Activated naive CD8-positive, alpha-beta T cell (primary cell): ENCODE data around the gene IL24.

Source experiments
- H3K27ac Mint-ChIP-seq: one replicate; pipeline ENCODE4 v1.8.0; 2021; ENCODE audit warnings: mixed read lengths
- H3K27me3 Mint-ChIP-seq: one replicate; pipeline ENCODE4 v1.8.0; 2021; ENCODE audit warnings: mixed read lengths
- H3K36me3 Mint-ChIP-seq: one replicate; pipeline ENCODE4 v1.8.0; 2021; ENCODE audit warnings: mixed read lengths
- H3K4me1 Mint-ChIP-seq: one replicate; pipeline ENCODE4 v1.8.0; 2021; ENCODE audit warnings: low read depth, mixed read lengths
- H3K4me3 Mint-ChIP-seq: one replicate; pipeline ENCODE4 v1.8.0; 2021; ENCODE audit warnings: mild to moderate bottlenecking, mixed read lengths
- H3K9me3 Mint-ChIP-seq: one replicate; pipeline ENCODE4 v1.8.0; 2021; ENCODE audit warnings: low read depth, mixed read lengths

IL24 gene

GRCh38 chr1:206867239-206867638 is 30.0 kb upstream of the IL24 start:
- Mint-ChIP-seq H3K27me3 (no peaks in the 10 kb centered on the region), H3K9me3 (no peaks in the 10 kb centered on the region), H3K36me3 (peaks cover 12% of the 10 kb centered on the region), H3K27ac (no peak overlapping the region), H3K4me1 (peaks cover 16% of the 10 kb centered on the region), H3K4me3 (no peak overlapping the region)

- Mint-ChIP-seq H3K27me3 (no peaks in the 10 kb centered on the region), H3K4me3 (no peak overlapping the region), H3K9me3 (no peaks in the 10 kb centered on the region), H3K27ac (no peak overlapping the region), H3K4me1 (peaks cover 16% of the 10 kb centered on the region), H3K36me3 (peaks cover 12% of the 10 kb centered on the region)
These were observed 29.5 kb upstream of the IL24 start for GRCh38 chr1:206867716-206868115.

- Mint-ChIP-seq H3K4me3 (no peak overlapping the region), H3K27me3 (no peaks in the 10 kb centered on the region), H3K27ac (no peak overlapping the region), H3K9me3 (no peaks in the 10 kb centered on the region), H3K36me3 (peaks cover 14% of the 10 kb centered on the region), H3K4me1 (peaks cover 16% of the 10 kb centered on the region)
These were observed 29.0 kb upstream of the IL24 start for GRCh38 chr1:206868264-206868663.

DNA sequence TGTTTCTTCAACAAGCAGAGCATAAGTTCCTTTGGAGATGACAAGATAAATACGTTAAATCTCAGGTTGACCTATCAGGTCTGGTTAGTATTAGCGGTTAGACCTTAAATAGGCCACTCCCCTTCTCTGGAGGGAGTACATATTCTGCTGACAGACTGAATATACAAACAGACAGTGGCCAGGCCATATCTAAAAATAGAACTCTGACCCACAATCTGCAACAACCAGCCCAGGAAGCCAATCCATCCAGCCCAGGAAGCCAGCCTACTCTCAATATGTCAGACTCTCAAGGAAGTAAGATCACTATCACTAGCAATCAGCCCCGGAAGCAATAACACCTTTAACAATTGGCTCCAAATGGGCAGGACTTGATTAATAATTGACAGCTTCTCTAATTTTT is 25.1 kb upstream of the IL24 start:
- Mint-ChIP-seq H3K27me3 (no peaks in the 10 kb centered on the region), H3K4me3 (no peak overlapping the region), H3K9me3 (no peaks in the 10 kb centered on the region), H3K4me1 (peaks cover 2% of the 10 kb centered on the region), H3K27ac (no peak overlapping the region), H3K36me3 (peaks cover 27% of the 10 kb centered on the region)

DNA sequence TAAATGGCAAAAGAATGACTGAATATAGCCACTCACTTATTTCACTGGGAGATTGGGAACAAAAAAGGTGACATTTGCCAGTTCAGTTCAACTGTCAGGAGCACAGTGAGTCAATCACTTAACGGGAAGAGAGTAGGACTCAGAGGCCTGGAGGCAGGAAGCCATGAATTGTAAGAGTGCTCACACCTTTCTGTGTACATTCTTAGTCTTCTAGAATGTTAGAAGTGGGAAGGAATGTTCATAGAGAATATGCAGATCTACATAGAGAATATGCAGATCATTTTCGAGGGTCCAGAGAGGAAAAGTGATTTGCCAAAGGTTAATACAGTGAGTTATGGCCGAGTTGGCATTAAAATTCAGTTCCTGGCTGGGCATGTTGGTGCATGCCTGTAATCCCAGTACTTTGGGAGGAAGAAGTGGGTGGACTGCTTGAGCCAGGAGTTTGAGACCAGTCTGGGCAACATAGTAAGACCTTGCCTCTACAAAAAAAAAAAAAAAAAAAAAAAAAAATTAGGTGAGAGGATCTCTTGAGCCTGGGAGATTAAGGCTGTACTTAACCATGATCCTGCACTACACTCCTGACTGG is 23.5 kb upstream of the IL24 start:
- peaks cover 4% of the 10 kb centered on the region for H3K9me3 Mint-ChIP-seq
- no peak overlapping the region for H3K4me3 Mint-ChIP-seq
- peaks cover 2% of the 10 kb centered on the region for H3K4me1 Mint-ChIP-seq
- peaks cover 39% of the 10 kb centered on the region for H3K36me3 Mint-ChIP-seq
- H3K27ac Mint-ChIP-seq = no peak overlapping the region
- H3K27me3 Mint-ChIP-seq = no peaks in the 10 kb centered on the region

- no peak overlapping the region for H3K4me3 Mint-ChIP-seq
- peaks cover 13% of the 10 kb centered on the region for H3K9me3 Mint-ChIP-seq
- H3K4me1 Mint-ChIP-seq = no peaks in the 10 kb centered on the region
- no peak overlapping the region for H3K27ac Mint-ChIP-seq
- H3K27me3 Mint-ChIP-seq = no peaks in the 10 kb centered on the region
- peaks cover 41% of the 10 kb centered on the region for H3K36me3 Mint-ChIP-seq
These were observed 21.4 kb upstream of the IL24 start for GRCh38 chr1:206875752-206876377.

GRCh38 chr1:206878456-206878855 is 18.8 kb upstream of the IL24 start:
- Mint-ChIP-seq H3K36me3 (peaks cover 30% of the 10 kb centered on the region), H3K9me3 (peaks cover 13% of the 10 kb centered on the region), H3K4me3 (no peak overlapping the region), H3K27ac (no peak overlapping the region), H3K4me1 (no peaks in the 10 kb centered on the region), H3K27me3 (no peaks in the 10 kb centered on the region)

- Mint-ChIP-seq H3K4me3 (no peak overlapping the region), H3K27me3 (no peaks in the 10 kb centered on the region), H3K36me3 (peaks cover 27% of the 10 kb centered on the region), H3K9me3 (peaks cover 13% of the 10 kb centered on the region), H3K4me1 (no peaks in the 10 kb centered on the region), H3K27ac (no peak overlapping the region)
These were observed 16.9 kb upstream of the IL24 start for GRCh38 chr1:206880314-206880713.

DNA sequence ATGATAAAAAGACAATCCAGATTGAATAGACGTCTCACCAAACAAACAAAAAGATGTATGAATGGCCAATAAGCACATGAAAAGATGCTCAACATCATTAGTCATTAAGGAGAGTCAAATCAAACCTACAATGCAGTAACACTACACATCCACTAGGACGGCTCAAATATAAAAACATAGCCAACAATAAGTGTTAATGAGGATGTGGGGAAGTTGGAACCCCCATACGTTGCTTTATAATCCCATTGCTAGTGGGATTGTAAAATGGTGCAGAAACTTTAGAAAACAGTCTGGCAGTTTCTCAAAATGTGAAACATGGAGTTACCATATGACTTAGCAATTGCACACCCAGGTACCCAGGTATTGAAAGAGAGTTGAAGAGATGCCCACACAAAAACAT is 14.7 kb upstream of the IL24 start:
- Mint-ChIP-seq H3K4me3 (no peak overlapping the region), H3K36me3 (peaks cover 21% of the 10 kb centered on the region), H3K27ac (no peak overlapping the region), H3K4me1 (no peaks in the 10 kb centered on the region), H3K27me3 (no peaks in the 10 kb centered on the region), H3K9me3 (peaks cover 13% of the 10 kb centered on the region)

- H3K27ac Mint-ChIP-seq = no peak overlapping the region
These were observed 14.1 kb upstream of the IL24 start for GRCh38 chr1:206883160-206883559.

GRCh38 chr1:206883876-206884275 is 13.4 kb upstream of the IL24 start:
- Mint-ChIP-seq H3K4me3 (no peak overlapping the region), H3K27ac (no peak overlapping the region), H3K36me3 (peaks cover 13% of the 10 kb centered on the region), H3K4me1 (peaks cover 2% of the 10 kb centered on the region), H3K9me3 (peaks cover 9% of the 10 kb centered on the region), H3K27me3 (no peaks in the 10 kb centered on the region)

More at GRCh38 chr1:206883160-206883559, 14.1 kb upstream of the IL24 start:
- H3K36me3 Mint-ChIP-seq = peaks cover 17% of the 10 kb centered on the region
- H3K27me3 Mint-ChIP-seq = no peaks in the 10 kb centered on the region
- no peak overlapping the region for H3K4me3 Mint-ChIP-seq
- H3K9me3 Mint-ChIP-seq = peaks cover 13% of the 10 kb centered on the region
- peaks cover under 1% of the 10 kb centered on the region for H3K4me1 Mint-ChIP-seq

DNA sequence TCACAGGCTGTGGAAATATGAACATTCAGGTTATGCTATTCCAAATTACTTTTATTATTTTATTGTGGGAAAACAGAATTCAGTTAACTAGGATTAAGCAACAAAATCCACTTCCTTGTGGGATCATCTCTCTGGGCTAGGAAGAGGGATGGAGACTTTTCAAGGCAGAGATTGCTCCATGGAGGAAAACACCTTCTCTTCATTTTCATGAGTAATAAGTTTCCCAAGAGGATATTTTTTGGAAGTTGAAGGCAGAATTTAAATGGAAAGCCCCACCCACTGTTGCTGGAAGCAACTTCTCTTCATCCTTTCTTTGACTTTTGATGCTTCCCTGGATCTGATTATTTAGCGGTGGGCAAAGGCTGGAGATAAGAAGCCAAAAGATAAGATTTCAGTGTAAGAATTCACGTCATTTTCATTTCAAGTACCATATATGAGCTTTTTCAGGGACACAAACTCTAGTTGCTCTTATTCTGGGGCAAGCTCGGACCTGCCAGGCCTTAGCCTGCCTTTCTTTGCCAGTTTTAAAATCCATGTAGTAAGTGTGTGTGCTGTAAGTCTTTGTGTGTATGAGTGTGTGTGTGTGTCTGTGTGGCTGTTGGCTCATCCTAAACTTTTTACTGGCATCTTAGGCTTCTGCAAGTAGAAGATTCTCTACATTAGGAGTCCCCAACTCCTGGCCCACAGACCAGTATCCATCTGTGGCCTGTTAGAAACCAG is 11.7 kb upstream of the IL24 start:
- Mint-ChIP-seq H3K36me3 (peaks cover 7% of the 10 kb centered on the region), H3K27me3 (no peaks in the 10 kb centered on the region), H3K27ac (no peak overlapping the region), H3K9me3 (no peaks in the 10 kb centered on the region), H3K4me1 (peaks cover 13% of the 10 kb centered on the region), H3K4me3 (no peak overlapping the region)

DNA sequence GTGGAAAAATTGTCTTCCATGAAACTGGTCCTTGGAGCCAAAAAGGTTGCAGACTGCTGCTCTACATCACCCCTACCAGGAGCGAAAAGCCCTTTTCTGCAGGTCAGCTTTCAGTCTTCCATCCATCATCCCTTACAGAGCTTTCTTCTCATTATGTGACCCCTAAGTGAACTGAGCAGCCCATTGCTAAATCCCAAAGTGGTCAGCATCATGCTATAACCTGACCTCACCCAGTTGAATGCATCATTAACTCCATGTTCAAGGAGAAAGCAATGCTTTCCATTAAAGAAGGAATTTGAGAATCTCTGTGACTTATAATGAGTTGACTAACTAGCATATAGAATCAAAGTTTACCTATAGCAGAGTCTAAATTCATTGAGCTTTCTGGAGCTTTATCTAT is 10.4 kb upstream of the IL24 start:
- no peaks in the 10 kb centered on the region for H3K9me3 Mint-ChIP-seq
- no peaks in the 10 kb centered on the region for H3K27me3 Mint-ChIP-seq
- peaks cover 25% of the 10 kb centered on the region for H3K4me1 Mint-ChIP-seq
- H3K4me3 Mint-ChIP-seq = no peak overlapping the region
- no peak overlapping the region for H3K27ac Mint-ChIP-seq
- H3K36me3 Mint-ChIP-seq = peaks cover 7% of the 10 kb centered on the region

- H3K9me3 Mint-ChIP-seq = no peaks in the 10 kb centered on the region
- no peak overlapping the region for H3K4me3 Mint-ChIP-seq
- H3K27ac Mint-ChIP-seq = no peak overlapping the region
- peaks cover 28% of the 10 kb centered on the region for H3K4me1 Mint-ChIP-seq
- H3K27me3 Mint-ChIP-seq = no peaks in the 10 kb centered on the region
- H3K36me3 Mint-ChIP-seq = peaks cover 7% of the 10 kb centered on the region
These were observed 9.5 kb upstream of the IL24 start for GRCh38 chr1:206887701-206888100.

DNA sequence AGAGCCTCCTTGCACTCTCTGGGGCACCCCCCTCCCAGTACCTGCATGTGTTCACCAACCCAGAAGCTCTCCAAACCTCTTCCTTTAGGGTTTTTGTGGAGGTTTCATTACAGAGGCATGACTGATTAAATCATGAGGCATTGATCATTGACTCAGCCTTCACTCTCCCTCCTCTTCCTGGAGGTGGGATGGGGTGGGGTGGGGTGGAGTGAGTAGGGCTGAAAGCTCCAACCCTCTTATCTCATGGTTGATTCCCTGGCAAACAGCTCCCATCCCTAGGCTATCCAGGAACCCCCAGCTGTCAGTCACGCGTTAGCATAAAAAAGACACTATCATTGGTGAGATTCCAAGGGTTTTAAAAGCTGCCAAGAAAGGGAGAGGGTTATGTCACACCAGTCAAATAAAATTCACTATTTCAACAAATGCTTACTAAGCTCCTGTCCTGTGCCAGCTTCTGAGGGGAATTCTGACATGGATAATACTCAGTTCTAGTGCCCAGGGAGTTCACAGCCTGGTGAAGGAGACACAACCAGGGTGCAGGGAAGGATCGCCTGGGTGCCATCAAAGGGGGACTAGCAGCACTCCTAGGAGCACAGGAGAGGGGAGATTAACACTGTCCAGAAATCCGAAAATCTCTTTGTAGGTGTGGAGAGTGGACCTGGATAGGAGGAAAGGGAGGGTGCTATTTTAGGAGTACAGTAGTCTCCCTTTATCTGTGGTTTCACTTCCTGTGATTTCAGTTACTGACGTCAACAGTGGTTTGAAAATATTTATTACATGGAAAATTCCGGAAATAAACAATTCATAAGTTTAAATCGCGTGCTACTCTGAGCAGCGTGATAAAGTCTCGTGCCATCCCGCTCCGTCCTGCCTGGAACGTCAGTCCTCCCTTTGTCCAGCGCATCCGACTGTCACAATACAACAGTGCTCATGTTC is 6.8 kb upstream of the IL24 start:
- Mint-ChIP-seq H3K9me3 (no peaks in the 10 kb centered on the region), H3K4me3 (peak overlapping the region; percentile 12), H3K27ac (peak overlapping the region; percentile 67), H3K4me1 (peaks cover 43% of the 10 kb centered on the region), H3K36me3 (peaks cover 6% of the 10 kb centered on the region), H3K27me3 (no peaks in the 10 kb centered on the region)
